ENCODE data around the gene DNAH14.

Gene DNAH14

GRCh38 chr1:225400968-225401367 lies 471.5 kb downstream of the DNAH14 start:
- Histone ChIP-seq H3K9me3 (ENCODE audit: control insufficient read depth, insufficient read depth, low read depth, low read length) (no peaks in the 10 kb centered on the region), H3K27ac (ENCODE audit: extremely low read depth, low read depth, low read length) (no peak overlapping the region), H3K36me3 (ENCODE audit: control insufficient read depth in 2 of 2, insufficient read depth in 1 of 2, low read length in 2 of 2) (peaks cover 46 to 75% of the 10 kb centered on the region in 2 experiments), H3K4me1 (ENCODE audit: control insufficient read depth, insufficient read depth, low read length) (no peaks in the 10 kb centered on the region), H3K4me3 (ENCODE audit: low read depth, low read length) (no peak overlapping the region)
- ChIA-PET CTCF (no interaction called here), POLR2A (no interaction called here)
- TF ChIP-seq ZNF664 (tag by site-specific recombination; IDR thresholded peaks at IDR 0.05) (no peak), ZNF514 (tag by site-specific recombination; IDR thresholded peaks at IDR 0.05) (no peak), OVOL3 (tag by site-specific recombination; IDR thresholded peaks at IDR 0.05) (no peak), ZNF658 (tag by site-specific recombination; IDR thresholded peaks at IDR 0.05) (no peak)
- TF ChIP-seq, protein P1, sequence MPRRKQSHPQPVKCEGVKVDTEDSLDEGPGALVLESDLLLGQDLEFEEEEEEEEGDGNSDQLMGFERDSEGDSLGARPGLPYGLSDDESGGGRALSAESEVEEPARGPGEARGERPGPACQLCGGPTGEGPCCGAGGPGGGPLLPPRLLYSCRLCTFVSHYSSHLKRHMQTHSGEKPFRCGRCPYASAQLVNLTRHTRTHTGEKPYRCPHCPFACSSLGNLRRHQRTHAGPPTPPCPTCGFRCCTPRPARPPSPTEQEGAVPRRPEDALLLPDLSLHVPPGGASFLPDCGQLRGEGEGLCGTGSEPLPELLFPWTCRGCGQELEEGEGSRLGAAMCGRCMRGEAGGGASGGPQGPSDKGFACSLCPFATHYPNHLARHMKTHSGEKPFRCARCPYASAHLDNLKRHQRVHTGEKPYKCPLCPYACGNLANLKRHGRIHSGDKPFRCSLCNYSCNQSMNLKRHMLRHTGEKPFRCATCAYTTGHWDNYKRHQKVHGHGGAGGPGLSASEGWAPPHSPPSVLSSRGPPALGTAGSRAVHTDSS (tag by site-specific recombination; IDR thresholded peaks at IDR 0.05): no peak

DNA sequence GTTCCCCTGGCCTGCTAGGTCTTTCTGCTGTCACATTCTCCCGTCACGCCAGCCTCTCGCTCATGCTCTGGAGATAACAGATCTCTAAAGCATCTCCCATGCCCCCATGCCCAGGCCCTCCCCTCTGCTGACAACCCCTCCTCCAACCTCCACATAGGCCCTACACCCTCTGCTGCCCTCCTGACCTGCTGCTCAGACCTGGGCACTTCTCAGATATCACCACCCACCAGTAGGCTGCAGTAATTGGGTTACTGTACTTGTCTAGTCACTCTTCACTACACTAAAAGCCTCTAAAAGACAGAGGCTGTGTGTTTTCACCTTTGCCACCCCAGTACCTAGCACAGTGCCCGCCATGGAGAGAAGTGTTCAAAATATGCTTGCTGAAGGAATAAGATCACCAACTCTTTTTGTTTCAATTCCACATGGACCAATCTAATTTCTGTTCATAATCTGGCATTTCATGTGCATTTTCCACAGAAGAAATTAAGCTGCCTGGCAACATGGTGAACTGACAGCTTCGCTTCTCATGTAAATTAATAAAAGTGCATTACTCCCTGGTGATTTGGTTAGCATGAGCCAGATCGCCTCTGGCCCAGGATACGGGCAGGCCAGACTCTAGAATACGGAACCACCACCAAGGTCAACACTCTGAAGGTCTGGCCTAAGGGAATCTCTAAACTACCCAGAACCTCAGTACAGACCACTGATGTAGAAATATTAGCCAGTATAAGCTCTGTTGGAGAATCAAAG lies 477.7 kb downstream of the DNAH14 start:
- no peaks in the 10 kb centered on the region; the same call in 1 of the 2 replicates for H3K4me1 ChIP-seq (ENCODE audit: control insufficient read depth, insufficient read depth, low read length)
- no peak for TF ChIP-seq BCL11A (tag by site-specific recombination; IDR thresholded peaks at IDR 0.05; ENCODE audit: low read depth)
- peak; percentile 63 for TF ChIP-seq EGR2 (tag by site-specific recombination; IDR thresholded peaks at IDR 0.05; ENCODE audit: low read depth)
- no peaks in the 10 kb centered on the region for H3K9me3 ChIP-seq (ENCODE audit: control insufficient read depth, insufficient read depth, low read depth, low read length)
- ChIA-PET CTCF (interaction anchor here (0.6 to 1.3 kb wide), 3 partner anchors 9 to 88 kb away, joined by 3 read pairs; no protein-coding TSS in a partner anchor), POLR2A (no interaction called here)
- H3K36me3 ChIP-seq (ENCODE audit: control insufficient read depth in 2 of 2, insufficient read depth in 1 of 2, low read length in 2 of 2): peaks cover 69 to 92% of the 10 kb centered on the region in 2 experiments
- H3K27ac ChIP-seq (ENCODE audit: extremely low read depth, low read depth, low read length): no peak overlapping the region
- no peak overlapping the region for H3K4me3 ChIP-seq (ENCODE audit: low read depth, low read length)

- no peaks in the 10 kb centered on the region for H3K9me3 ChIP-seq (ENCODE audit: control insufficient read depth, insufficient read depth, low read depth, low read length)
- POLR2A ChIA-PET: no interaction called here
- H3K4me1 ChIP-seq (ENCODE audit: control insufficient read depth, insufficient read depth, low read length): no peaks in the 10 kb centered on the region; the same call in 1 of the 2 replicates
- H3K36me3 ChIP-seq (ENCODE audit: control insufficient read depth in 2 of 2, insufficient read depth in 1 of 2, low read length in 2 of 2): peaks cover 70 to 92% of the 10 kb centered on the region in 2 experiments
- TF ChIP-seq KLF9 (tag by site-specific recombination; IDR thresholded peaks at IDR 0.05; ENCODE audit: low read depth): no peak
- no peak for TF ChIP-seq TRIM28 (IDR thresholded peaks at IDR 0.05; ENCODE audit: borderline replicate concordance, low read length)
- TF ChIP-seq, protein P2, sequence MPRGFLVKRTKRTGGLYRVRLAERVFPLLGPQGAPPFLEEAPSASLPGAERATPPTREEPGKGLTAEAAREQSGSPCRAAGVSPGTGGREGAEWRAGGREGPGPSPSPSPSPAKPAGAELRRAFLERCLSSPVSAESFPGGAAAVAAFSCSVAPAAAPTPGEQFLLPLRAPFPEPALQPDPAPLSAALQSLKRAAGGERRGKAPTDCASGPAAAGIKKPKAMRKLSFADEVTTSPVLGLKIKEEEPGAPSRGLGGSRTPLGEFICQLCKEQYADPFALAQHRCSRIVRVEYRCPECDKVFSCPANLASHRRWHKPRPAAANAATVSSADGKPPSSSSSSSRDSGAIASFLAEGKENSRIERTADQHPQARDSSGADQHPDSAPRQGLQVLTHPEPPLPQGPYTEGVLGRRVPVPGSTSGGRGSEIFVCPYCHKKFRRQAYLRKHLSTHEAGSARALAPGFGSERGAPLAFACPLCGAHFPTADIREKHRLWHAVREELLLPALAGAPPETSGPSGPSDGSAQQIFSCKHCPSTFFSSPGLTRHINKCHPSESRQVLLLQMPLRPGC (tag by site-specific recombination; IDR thresholded peaks at IDR 0.05): no peak
- TF ChIP-seq ZNF280C (tag by site-specific recombination; IDR thresholded peaks at IDR 0.05): no peak
- TF ChIP-seq ZNF514 (tag by site-specific recombination; IDR thresholded peaks at IDR 0.05): no peak
- TF ChIP-seq, protein P3, sequence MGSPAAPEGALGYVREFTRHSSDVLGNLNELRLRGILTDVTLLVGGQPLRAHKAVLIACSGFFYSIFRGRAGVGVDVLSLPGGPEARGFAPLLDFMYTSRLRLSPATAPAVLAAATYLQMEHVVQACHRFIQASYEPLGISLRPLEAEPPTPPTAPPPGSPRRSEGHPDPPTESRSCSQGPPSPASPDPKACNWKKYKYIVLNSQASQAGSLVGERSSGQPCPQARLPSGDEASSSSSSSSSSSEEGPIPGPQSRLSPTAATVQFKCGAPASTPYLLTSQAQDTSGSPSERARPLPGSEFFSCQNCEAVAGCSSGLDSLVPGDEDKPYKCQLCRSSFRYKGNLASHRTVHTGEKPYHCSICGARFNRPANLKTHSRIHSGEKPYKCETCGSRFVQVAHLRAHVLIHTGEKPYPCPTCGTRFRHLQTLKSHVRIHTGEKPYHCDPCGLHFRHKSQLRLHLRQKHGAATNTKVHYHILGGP (tag by site-specific recombination; IDR thresholded peaks at IDR 0.05): no peak
- TF ChIP-seq ZNF585B (tag by site-specific recombination; IDR thresholded peaks at IDR 0.05): no peak
- TF ChIP-seq ZNF664 (tag by site-specific recombination; IDR thresholded peaks at IDR 0.05): no peak
- TF ChIP-seq ZNF184 (tag by site-specific recombination; IDR thresholded peaks at IDR 0.05): no peak
- TF ChIP-seq SP2 (tag by site-specific recombination; IDR thresholded peaks at IDR 0.05): no peak
- no peak for TF ChIP-seq KLF16 (tag by site-specific recombination; IDR thresholded peaks at IDR 0.05)
- no peak for TF ChIP-seq HOXD13 (CRISPR knock-in tag; IDR thresholded peaks at IDR 0.05; ENCODE audit: borderline replicate concordance)
- TF ChIP-seq ZNF473 (tag by site-specific recombination; IDR thresholded peaks at IDR 0.05): no peak
- no peak for TF ChIP-seq ZNF174 (tag by site-specific recombination; IDR thresholded peaks at IDR 0.05)
- H3K4me3 ChIP-seq (ENCODE audit: low read depth, low read length): no peak overlapping the region
- no peak overlapping the region for H3K27ac ChIP-seq (ENCODE audit: extremely low read depth, low read depth, low read length)
- CTCF ChIA-PET: interaction anchor here (0.6 kb wide), 1 partner anchor 9 kb away, joined by 3 read pairs; no protein-coding TSS in a partner anchor
These were observed 478.3 kb downstream of the DNAH14 start for GRCh38 chr1:225407755-225408154.
